Transverse colon (tissue), 4 donors: ENCODE data around the gene TRIM67.

ENCODE experiments used
- CTCF ChIP-seq, 5 experiments: fragments of 200-600 bp in 3 of 5; fragments of 450-650 bp in 2 of 5; sonication (generic) in 3 of 5; IDR thresholded peaks; 1 replicate in 2 of 5; 2 replicates in 3 of 5; pipeline ENCODE4 v1.5.1; 2016 to 2017; ENCODE audit warnings: antibody characterized with exemption in 5 of 5, inconsistent platforms in 3 of 5, mild to moderate bottlenecking in 2 of 5, moderate library complexity in 1 of 5
- POLR2AphosphoS5 ChIP-seq, 3 donors: sonication (generic); formaldehyde crosslinking; IDR thresholded peaks; one replicate each; pipeline ENCODE4 v1.6.1; 2016; ENCODE audit warnings: antibody characterized with exemption in 3 of 3

GRCh38 chr1:231265379-231265778 is 103.5 kb downstream of the TRIM67 start:
- TF ChIP-seq CTCF (IDR thresholded peaks at IDR 0.05) (no peak), POLR2AphosphoS5 (IDR thresholded peaks at IDR 0.05) (no peak)
